IPS-18a (cell line): ENCODE measurements around the gene FOXO3.
A peak's percentile ranks its signal among the peaks of the same experiment; 100 is the strongest.

ENCODE experiments used
- H3K27ac ChIP-seq: one replicate; pipeline ENCODE4 v1.5.1; 2013; ENCODE audit warnings: low read length
- H3K27me3 ChIP-seq: one replicate; pipeline ENCODE4 v1.6.1; 2013; ENCODE audit warnings: mild to moderate bottlenecking, low read length; ENCODE audit not compliant: control insufficient read depth, insufficient read depth
- H3K36me3 ChIP-seq: one replicate; pipeline ENCODE4 v1.6.1; 2013; ENCODE audit warnings: low read depth, low read length; ENCODE audit not compliant: control insufficient read depth
- H3K4me1 ChIP-seq: one replicate; pipeline ENCODE4 v1.6.1; 2013; ENCODE audit warnings: low read depth, low read length; ENCODE audit not compliant: control insufficient read depth
- H3K4me3 ChIP-seq: one replicate; pipeline ENCODE4 v1.5.1; 2013; ENCODE audit warnings: low read length
- H3K9ac ChIP-seq: one replicate; pipeline ENCODE4 v1.6.1; 2013; ENCODE audit warnings: mild to moderate bottlenecking, low read length, moderate library complexity
- H3K9me3 ChIP-seq: one replicate; pipeline ENCODE4 v1.6.1; 2013; ENCODE audit warnings: low read depth, low read length; ENCODE audit not compliant: control insufficient read depth

FOXO3 gene

GRCh38 chr6:108580646-108581045 is 19.9 kb downstream of the FOXO3 start:
- Histone ChIP-seq H3K4me3 (no peak overlapping the region), H3K27ac (no peak overlapping the region), H3K9ac (no peak overlapping the region), H3K36me3 (no peaks in the 10 kb centered on the region), H3K9me3 (no peaks in the 10 kb centered on the region), H3K27me3 (no peaks in the 10 kb centered on the region), H3K4me1 (peaks cover 15% of the 10 kb centered on the region)

- H3K4me3 ChIP-seq, result no peak overlapping the region
- H3K27me3 ChIP-seq, result no peaks in the 10 kb centered on the region
- H3K9me3 ChIP-seq, result no peaks in the 10 kb centered on the region
- peaks cover 15% of the 10 kb centered on the region for H3K4me1 ChIP-seq
- H3K9ac ChIP-seq, result no peak overlapping the region
- no peak overlapping the region for H3K27ac ChIP-seq
- H3K36me3 ChIP-seq, result no peaks in the 10 kb centered on the region
Observed at GRCh38 chr6:108581237-108581931, 20.7 kb downstream of the FOXO3 start.

GRCh38 chr6:108581932-108582475 is 21.3 kb downstream of the FOXO3 start:
- H3K4me1 ChIP-seq, result peaks cover 16% of the 10 kb centered on the region
- no peak overlapping the region for H3K4me3 ChIP-seq
- H3K9me3 ChIP-seq, result no peaks in the 10 kb centered on the region
- H3K36me3 ChIP-seq, result no peaks in the 10 kb centered on the region
- no peak overlapping the region for H3K9ac ChIP-seq
- H3K27me3 ChIP-seq, result no peaks in the 10 kb centered on the region
- H3K27ac ChIP-seq, result no peak overlapping the region

- no peak overlapping the region for H3K4me3 ChIP-seq
- H3K9ac ChIP-seq, result no peak overlapping the region
- H3K27ac ChIP-seq, result no peak overlapping the region
- peaks cover 21% of the 10 kb centered on the region for H3K4me1 ChIP-seq
- no peaks in the 10 kb centered on the region for H3K27me3 ChIP-seq
- no peaks in the 10 kb centered on the region for H3K9me3 ChIP-seq
- H3K36me3 ChIP-seq, result no peaks in the 10 kb centered on the region
Observed at GRCh38 chr6:108582618-108583017, 21.9 kb downstream of the FOXO3 start.

- Histone ChIP-seq H3K4me3 (no peak overlapping the region), H3K27ac (no peak overlapping the region), H3K36me3 (no peaks in the 10 kb centered on the region), H3K27me3 (no peaks in the 10 kb centered on the region), H3K9me3 (no peaks in the 10 kb centered on the region), H3K9ac (no peak overlapping the region), H3K4me1 (peaks cover 38% of the 10 kb centered on the region)
Observed at GRCh38 chr6:108584323-108584722, 23.6 kb downstream of the FOXO3 start.

GRCh38 chr6:108585359-108585758 is 24.6 kb downstream of the FOXO3 start:
- H3K9ac ChIP-seq, result no peak overlapping the region
- H3K36me3 ChIP-seq, result no peaks in the 10 kb centered on the region
- H3K27me3 ChIP-seq, result no peaks in the 10 kb centered on the region
- no peaks in the 10 kb centered on the region for H3K9me3 ChIP-seq
- no peak overlapping the region for H3K27ac ChIP-seq
- peaks cover 44% of the 10 kb centered on the region for H3K4me1 ChIP-seq
- H3K4me3 ChIP-seq, result no peak overlapping the region

- H3K9me3 ChIP-seq, result no peaks in the 10 kb centered on the region
- no peaks in the 10 kb centered on the region for H3K27me3 ChIP-seq
- H3K4me1 ChIP-seq, result peaks cover 44% of the 10 kb centered on the region
- no peak overlapping the region for H3K27ac ChIP-seq
- H3K36me3 ChIP-seq, result no peaks in the 10 kb centered on the region
- H3K9ac ChIP-seq, result no peak overlapping the region
- no peak overlapping the region for H3K4me3 ChIP-seq
Observed at GRCh38 chr6:108585921-108586536, 25.3 kb downstream of the FOXO3 start.

- Histone ChIP-seq H3K27ac (no peak overlapping the region), H3K4me3 (no peak overlapping the region), H3K9ac (no peak overlapping the region), H3K4me1 (peaks cover 37% of the 10 kb centered on the region), H3K27me3 (no peaks in the 10 kb centered on the region), H3K36me3 (no peaks in the 10 kb centered on the region), H3K9me3 (no peaks in the 10 kb centered on the region)
Observed at GRCh38 chr6:108587258-108588059, 26.7 kb downstream of the FOXO3 start.

GRCh38 chr6:108588586-108588985 is 27.9 kb downstream of the FOXO3 start:
- H3K27me3 ChIP-seq, result no peaks in the 10 kb centered on the region
- peaks cover 29% of the 10 kb centered on the region for H3K4me1 ChIP-seq
- no peaks in the 10 kb centered on the region for H3K36me3 ChIP-seq
- H3K9me3 ChIP-seq, result no peaks in the 10 kb centered on the region
- H3K4me3 ChIP-seq, result no peak overlapping the region
- H3K27ac ChIP-seq, result no peak overlapping the region
- H3K9ac ChIP-seq, result no peak overlapping the region

GRCh38 chr6:108589244-108589791 is 28.6 kb downstream of the FOXO3 start:
- no peaks in the 10 kb centered on the region for H3K27me3 ChIP-seq
- H3K4me1 ChIP-seq, result peaks cover 29% of the 10 kb centered on the region
- no peaks in the 10 kb centered on the region for H3K36me3 ChIP-seq
- H3K4me3 ChIP-seq, result no peak overlapping the region
- peak overlapping the region; percentile 2 for H3K27ac ChIP-seq
- no peaks in the 10 kb centered on the region for H3K9me3 ChIP-seq
- H3K9ac ChIP-seq, result peak overlapping the region; percentile 6

GRCh38 chr6:108591040-108591816 is 30.5 kb downstream of the FOXO3 start:
- H3K27me3 ChIP-seq, result no peaks in the 10 kb centered on the region
- no peaks in the 10 kb centered on the region for H3K9me3 ChIP-seq
- H3K4me3 ChIP-seq, result no peak overlapping the region
- no peak overlapping the region for H3K9ac ChIP-seq
- no peak overlapping the region for H3K27ac ChIP-seq
- no peaks in the 10 kb centered on the region for H3K36me3 ChIP-seq
- H3K4me1 ChIP-seq, result peaks cover 29% of the 10 kb centered on the region
